DND-41 (cell line): ENCODE measurements around the gene HELQ.

Source experiments
- ATAC-seq: fragments of 200-7000 bp; cut with Tn5 transposase; 3 replicates; pipeline ENCODE4 v1.9.1; 2021; ENCODE audit warnings: low read depth; ENCODE audit not compliant: insufficient read depth
- DNase-seq: peaks from one replicate; pipeline ENCODE4 v3.0.0-alpha.2; 2020
- H2AFZ ChIP-seq: 2 replicates; pipeline ENCODE4 v1.6.0; 2012; ENCODE audit warnings: low read depth, low read length
- H3K27ac ChIP-seq: 2 replicates; pipeline ENCODE4 v1.5.1; 2012; ENCODE audit warnings: low read length, inconsistent platforms
- H3K27me3 ChIP-seq: fragments of 200-600 bp; sonication (generic); 2 replicates; pipeline ENCODE4 v1.6.0; 2012; ENCODE audit warnings: low read length, mild to moderate bottlenecking, inconsistent platforms; ENCODE audit not compliant: insufficient read depth, poor library complexity
- H3K36me3 ChIP-seq: 2 replicates; pipeline ENCODE4 v1.5.1; 2012; ENCODE audit warnings: low read length, inconsistent platforms; ENCODE audit not compliant: insufficient read depth
- H3K4me1 ChIP-seq: 2 replicates; pipeline ENCODE4 v1.5.1; 2012; ENCODE audit warnings: mild to moderate bottlenecking, low read length; ENCODE audit not compliant: insufficient read depth
- H3K4me2 ChIP-seq: 2 replicates; pipeline ENCODE4 v1.6.0; 2012; ENCODE audit warnings: mild to moderate bottlenecking, moderate library complexity, low read length, inconsistent platforms; ENCODE audit not compliant: insufficient read depth
- H3K4me3 ChIP-seq, 2 experiments: fragments of 200-600 bp in 1 of 2; shearing (Covaris generic) in 1 of 2; 2 replicates each; pipeline ENCODE4 v1.5.1; 2012 to 2016; ENCODE audit warnings: inconsistent platforms in 2 of 2, low read length in 2 of 2, mild to moderate bottlenecking in 2 of 2, low read depth in 1 of 2, moderate library complexity in 1 of 2
- H3K79me2 ChIP-seq: 2 replicates; pipeline ENCODE4 v1.6.0; 2012; ENCODE audit warnings: low read length, inconsistent platforms; ENCODE audit not compliant: insufficient read depth
- H3K9ac ChIP-seq: 2 replicates; pipeline ENCODE4 v1.6.0; 2012; ENCODE audit warnings: low read depth, mild to moderate bottlenecking, inconsistent platforms, low read length, moderate library complexity
- H3K9me3 ChIP-seq: 2 replicates; pipeline ENCODE4 v1.5.1; 2012; ENCODE audit warnings: low read length, moderate library complexity, mild to moderate bottlenecking, inconsistent platforms; ENCODE audit not compliant: insufficient read depth, severe bottlenecking
- H4K20me1 ChIP-seq: 2 replicates; pipeline ENCODE4 v1.6.0; 2012; ENCODE audit warnings: low read length; ENCODE audit not compliant: insufficient read depth
- CTCF ChIP-seq: IDR thresholded peaks from 2 replicates; pipeline ENCODE4 v1.5.1; 2012; ENCODE audit warnings: borderline replicate concordance, low read length, moderate library complexity, mild to moderate bottlenecking; ENCODE audit not compliant: poor library complexity, severe bottlenecking; ENCODE audit errors: extremely low read depth
- EZH2 ChIP-seq: IDR thresholded peaks from 3 replicates; pipeline ENCODE4 v1.6.1; 2012; ENCODE audit warnings: borderline replicate concordance, low read depth, mild to moderate bottlenecking, moderate library complexity, low read length, inconsistent platforms; ENCODE audit not compliant: severe bottlenecking

HELQ gene

DNA sequence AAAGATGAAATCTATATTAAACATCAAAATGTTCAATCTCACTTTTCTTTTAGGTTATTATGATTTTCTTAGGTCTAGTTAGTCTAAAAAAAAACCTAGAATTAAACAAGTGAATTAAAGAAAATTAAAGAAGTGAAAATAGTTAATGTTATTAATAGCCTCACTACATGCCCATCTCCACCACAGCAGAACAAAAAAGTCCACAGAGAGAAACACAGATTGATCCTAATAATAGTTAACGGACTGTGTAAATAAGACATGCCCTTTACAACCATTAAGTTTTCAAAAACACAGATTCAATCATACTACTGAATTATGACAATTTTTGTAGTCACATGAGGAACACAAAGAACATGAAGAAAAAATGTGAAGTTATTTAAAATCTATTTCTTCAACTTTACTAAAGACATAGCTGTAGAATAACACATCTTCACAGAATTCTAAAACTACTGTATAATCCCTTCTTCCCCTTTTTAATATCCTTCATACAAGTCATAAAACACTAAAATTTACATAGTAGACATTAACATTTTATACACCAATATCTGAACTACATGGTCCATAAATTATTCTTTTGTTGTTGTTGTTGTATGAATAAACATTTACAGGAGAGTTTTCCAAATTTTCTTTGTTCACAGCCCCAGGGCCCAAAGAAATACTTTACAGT is 15.3 kb downstream of the HELQ start:
- DNase-seq (no peak), ATAC-seq (no peak)
- Histone ChIP-seq H3K9me3 (no peaks in the 10 kb centered on the region), H4K20me1 (no peaks in the 10 kb centered on the region), H3K4me1 (no peaks in the 10 kb centered on the region), H3K27ac (no peak overlapping the region), H3K9ac (no peak overlapping the region), H3K79me2 (no peaks in the 10 kb centered on the region), H3K4me3 (no peak overlapping the region), H3K36me3 (peaks cover 35% of the 10 kb centered on the region), H3K27me3 (no peaks in the 10 kb centered on the region), H2AFZ (no peak overlapping the region), H3K4me2 (no peak overlapping the region)
- no peak for TF ChIP-seq EZH2
- no peak for TF ChIP-seq CTCF

DNA sequence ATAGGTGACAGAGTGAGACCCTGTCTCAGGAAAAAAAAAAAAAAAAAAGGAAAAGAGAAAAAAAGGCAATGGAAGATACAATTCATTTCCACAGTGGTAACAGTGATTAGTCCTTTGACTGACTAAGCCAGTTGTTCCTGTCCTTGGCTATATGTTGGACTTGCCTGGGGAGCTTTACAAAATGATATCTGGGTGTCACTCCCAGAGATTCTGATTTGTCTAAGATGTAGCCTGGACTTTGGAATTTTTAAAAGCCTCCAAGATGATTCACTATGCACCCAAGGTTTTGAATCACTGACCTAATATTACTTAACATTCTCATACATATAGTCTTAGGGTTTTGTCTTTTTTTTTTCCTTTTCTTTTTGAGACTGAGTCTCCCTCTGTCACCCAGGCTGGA is 16.9 kb downstream of the HELQ start:
- no peaks in the 10 kb centered on the region for H3K9me3 ChIP-seq
- ATAC-seq: no peak
- peaks cover 23% of the 10 kb centered on the region for H3K36me3 ChIP-seq
- H3K27me3 ChIP-seq: no peaks in the 10 kb centered on the region
- H3K9ac ChIP-seq: no peak overlapping the region
- TF ChIP-seq EZH2: no peak
- TF ChIP-seq CTCF: no peak
- H3K4me1 ChIP-seq: no peaks in the 10 kb centered on the region
- DNase-seq: no peak
- H3K27ac ChIP-seq: no peak overlapping the region
- no peak overlapping the region for H3K4me3 ChIP-seq
- no peaks in the 10 kb centered on the region for H4K20me1 ChIP-seq
- H3K4me2 ChIP-seq: no peak overlapping the region
- no peak overlapping the region for H2AFZ ChIP-seq
- no peaks in the 10 kb centered on the region for H3K79me2 ChIP-seq

- Histone ChIP-seq H3K4me2 (no peak overlapping the region), H3K9me3 (no peaks in the 10 kb centered on the region), H3K36me3 (peaks cover 19% of the 10 kb centered on the region), H3K79me2 (no peaks in the 10 kb centered on the region), H3K4me1 (no peaks in the 10 kb centered on the region), H3K9ac (no peak overlapping the region), H3K27ac (no peak overlapping the region), H2AFZ (no peak overlapping the region), H3K27me3 (no peaks in the 10 kb centered on the region), H3K4me3 (no peak overlapping the region), H4K20me1 (no peaks in the 10 kb centered on the region)
- TF ChIP-seq CTCF (no peak), EZH2 (no peak)
- DNase-seq (no peak), ATAC-seq (no peak)
Observed at GRCh38 chr4:83436680-83437079, 18.9 kb downstream of the HELQ start.

DNA sequence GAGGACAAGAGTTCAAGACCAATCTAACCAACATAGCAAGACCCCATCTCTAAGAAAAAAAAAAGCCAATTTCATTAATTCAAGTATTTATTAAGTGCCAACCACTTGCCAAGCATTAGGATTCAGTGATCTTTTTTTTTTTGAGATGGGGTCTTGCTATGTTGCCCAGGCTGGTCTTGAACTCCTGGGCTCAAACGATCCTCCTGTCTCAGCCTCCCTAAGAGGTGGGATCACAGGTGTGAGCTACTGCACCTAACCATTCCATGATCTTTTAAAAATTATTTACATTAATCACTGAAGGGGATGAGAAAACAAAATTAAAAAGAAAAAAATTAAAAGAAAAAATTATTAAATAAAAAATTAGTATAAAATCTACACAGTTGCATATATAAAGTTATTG is 24.4 kb downstream of the HELQ start:
- TF ChIP-seq CTCF (no peak), EZH2 (no peak)
- Histone ChIP-seq H2AFZ (no peak overlapping the region), H3K36me3 (peaks cover 13% of the 10 kb centered on the region; the same call in 1 of the 2 replicates), H3K9me3 (no peaks in the 10 kb centered on the region), H3K79me2 (no peaks in the 10 kb centered on the region), H4K20me1 (no peaks in the 10 kb centered on the region), H3K27ac (no peak overlapping the region), H3K27me3 (no peaks in the 10 kb centered on the region), H3K4me1 (no peaks in the 10 kb centered on the region), H3K4me2 (no peak overlapping the region), H3K4me3 (no peak overlapping the region), H3K9ac (no peak overlapping the region)
- ATAC-seq: no peak
- no peak for DNase-seq
